ENCODE data around the gene DRC7. TPM values are rescaled to one million over a fixed set of nuclear protein-coding genes. Genes with fewer than 3 reads are reported as not detected.

DRC7 gene
- total and polyA plus RNA-seq, 4 donors = 0.06 to 1.8 (median 0.08) TPM; not detected in 1

- no peaks in the 10 kb centered on the region for H3K36me3 ChIP-seq (ENCODE audit: control insufficient read depth in 4 of 4, insufficient read depth in 3 of 4, low read depth in 1 of 4, low read length in 3 of 4)
- H3K4me1 ChIP-seq (ENCODE audit: control insufficient read depth in 4 of 4, insufficient read depth in 4 of 4, low read length in 3 of 4) = no peaks in the 10 kb centered on the region
- H3K27ac ChIP-seq (ENCODE audit: low read depth in 1 of 2, low read length in 2 of 2) = peak overlapping the region in 1 of 2 donors; percentile 14
- H3K9ac ChIP-seq (ENCODE audit: low read depth in 1 of 2, low read length in 2 of 2) = no peak overlapping the region
- WGBS = 73% methylated on average over 10 of the region's 10 CpGs
- H3K4me3 ChIP-seq (ENCODE audit: low read depth in 1 of 3, low read length in 3 of 3) = no peak overlapping the region
- DNase-seq (ENCODE audit: low spot score) = no peak
- no peak for TF ChIP-seq JUND (IDR thresholded peaks at IDR 0.05)
- no peak for TF ChIP-seq FOXA1 (IDR thresholded peaks at IDR 0.05)
- TF ChIP-seq ZBTB33 (IDR thresholded peaks at IDR 0.05) = no peak
- no peak for TF ChIP-seq CTCF (IDR thresholded peaks at IDR 0.05; ENCODE audit: low read depth, low read length, missing input control)
- no peak for TF ChIP-seq REST (IDR thresholded peaks at IDR 0.05)
- no peak for TF ChIP-seq FOXA2 (IDR thresholded peaks at IDR 0.05)
- TF ChIP-seq NR2F2 (IDR thresholded peaks at IDR 0.05) = no peak
- TF ChIP-seq RAD21 (IDR thresholded peaks at IDR 0.05) = no peak
- no peak for TF ChIP-seq ATF3 (IDR thresholded peaks at IDR 0.05)
- TF ChIP-seq RXRA (IDR thresholded peaks at IDR 0.05) = no peak
- TF ChIP-seq YY1 (IDR thresholded peaks at IDR 0.05) = no peak
- TF ChIP-seq HNF4G (IDR thresholded peaks at IDR 0.05) = no peak
- no peak for TF ChIP-seq MAX (IDR thresholded peaks at IDR 0.05)
- H3K27me3 ChIP-seq (ENCODE audit: control insufficient read depth in 4 of 4, insufficient read depth in 4 of 4, low read length in 3 of 4) = no peaks in the 10 kb centered on the region
- H3K9me3 ChIP-seq (ENCODE audit: control insufficient read depth in 4 of 4, low read length in 3 of 4) = no peaks in the 10 kb centered on the region
Measured at GRCh38 chr16:57647136-57647875, 47.3 kb upstream of the DRC7 start.

GRCh38 chr16:57648125-57648524 is 46.5 kb upstream of the DRC7 start:
- H3K9me3 ChIP-seq (ENCODE audit: control insufficient read depth in 4 of 4, low read length in 3 of 4) = no peaks in the 10 kb centered on the region
- H3K27ac ChIP-seq (ENCODE audit: low read depth in 1 of 2, low read length in 2 of 2) = peak overlapping the region; percentile 14
- TF ChIP-seq TAF1 (conservative IDR thresholded peaks at IDR 0.05) (no peak), HNF4G (IDR thresholded peaks at IDR 0.05) (no peak), CTCF (IDR thresholded peaks at IDR 0.05; ENCODE audit: low read depth, low read length, missing input control) (no peak), NR2F2 (IDR thresholded peaks at IDR 0.05) (peak; percentile 78), MAX (IDR thresholded peaks at IDR 0.05) (no peak), GABPA (IDR thresholded peaks at IDR 0.05 in 1 of 2, conservative IDR thresholded peaks at IDR 0.05 in 1 of 2) (no peak)
- H3K36me3 ChIP-seq (ENCODE audit: control insufficient read depth in 4 of 4, insufficient read depth in 3 of 4, low read depth in 1 of 4, low read length in 3 of 4) = no peaks in the 10 kb centered on the region
- no peaks in the 10 kb centered on the region for H3K27me3 ChIP-seq (ENCODE audit: control insufficient read depth in 4 of 4, insufficient read depth in 4 of 4, low read length in 3 of 4)
- DNase-seq (ENCODE audit: low spot score) = no peak
- no peak overlapping the region for H3K9ac ChIP-seq (ENCODE audit: low read depth in 1 of 2, low read length in 2 of 2)
- no peak overlapping the region for H3K4me3 ChIP-seq (ENCODE audit: low read depth in 1 of 3, low read length in 3 of 3)
- H3K4me1 ChIP-seq (ENCODE audit: control insufficient read depth in 4 of 4, insufficient read depth in 4 of 4, low read length in 3 of 4) = no peaks in the 10 kb centered on the region
- WGBS = 75% methylated on average over 5 of the region's 5 CpGs
